Activated CD4-positive, alpha-beta T cell treated with anti-CD3 and anti-CD28 coated beads, Interleukin-2, Interleukin-6, amounts not matched to agents 100 ng/mL and 50 ng/mL, durations not matched to agents 16 hours and 8 hours (primary cell): ENCODE measurements around the gene RMI1.
A peak's percentile ranks its signal among the peaks of the same experiment; 100 is the strongest.

Experiments used
- DNase-seq: peaks from one replicate; pipeline ENCODE4 v3.0.0-alpha.2; 2020

RMI1 gene

DNA sequence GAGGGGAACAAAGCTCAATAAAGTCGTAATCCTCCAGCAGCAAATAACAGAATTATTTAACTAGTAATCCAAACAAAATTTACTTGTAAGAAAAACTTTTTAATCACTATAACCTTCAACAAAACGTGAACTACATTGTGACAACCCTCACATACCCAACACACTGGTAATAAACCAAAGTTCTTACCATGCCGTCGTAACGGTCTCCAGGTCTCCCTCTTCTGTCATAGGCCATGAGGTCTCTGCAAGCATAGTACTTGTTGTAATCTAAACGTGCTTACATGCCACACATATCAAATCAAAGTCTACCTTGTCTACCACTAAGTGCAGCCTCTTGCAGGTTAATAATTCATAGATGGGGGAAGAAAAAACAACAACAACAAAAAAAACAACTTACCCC is 9.1 kb upstream of the RMI1 start:
- no peak for DNase-seq

- no peak for DNase-seq
These were observed 8.3 kb upstream of the RMI1 start for GRCh38 chr9:83972286-83972685.

DNA sequence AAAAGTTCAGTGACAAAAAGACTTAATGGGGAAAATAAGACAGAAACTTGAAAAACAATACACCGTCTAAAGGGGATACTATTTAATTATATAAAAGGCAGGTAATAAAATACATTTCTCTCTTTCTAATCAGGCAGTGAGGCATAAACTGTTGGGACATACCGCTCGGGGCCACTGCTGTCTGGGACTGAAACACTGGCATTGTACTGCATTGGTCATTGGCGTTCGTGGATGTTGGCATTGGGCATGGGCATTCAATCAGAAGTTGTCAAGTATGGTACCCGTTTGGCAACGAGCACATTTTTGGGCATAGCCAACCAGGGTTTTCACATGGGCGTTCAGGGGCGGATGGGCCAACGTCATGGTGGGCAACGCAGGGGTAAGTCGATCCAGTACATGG is 5.3 kb upstream of the RMI1 start:
- DNase-seq = no peak

DNA sequence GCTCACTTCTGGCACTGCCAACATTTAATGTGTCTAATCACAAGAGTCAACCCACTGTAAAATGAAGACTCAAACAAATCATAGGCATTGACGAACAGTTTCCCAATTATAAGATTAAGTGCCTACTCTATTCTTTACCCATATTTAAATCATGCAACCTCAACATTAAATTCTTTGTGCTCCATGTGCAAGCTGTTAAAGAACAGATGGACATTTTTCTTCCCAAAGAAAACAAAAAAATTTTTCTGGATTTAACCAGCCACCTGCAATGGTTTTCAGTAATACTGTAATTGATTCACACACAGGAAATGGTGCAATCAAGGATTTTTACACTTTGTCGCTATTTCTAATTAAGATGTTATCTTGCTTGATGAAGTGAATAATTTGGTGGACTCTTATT is 4.2 kb upstream of the RMI1 start:
- DNase-seq = no peak

GRCh38 chr9:83977196-83977595 is 3.4 kb upstream of the RMI1 start:
- no peak for DNase-seq

- peak; percentile 93 for DNase-seq
These were observed 1.4 kb upstream of the RMI1 start for GRCh38 chr9:83978992-83979811.

- DNase-seq = peak; percentile 99
These were observed 702 bp upstream of the RMI1 start, which contains the start of gene HNRNPK for GRCh38 chr9:83979812-83980394. Gene HNRNPK, minus strand, starts transcription at chr9:83980215. Its CDS starts 1,963 bp downstream, at chr9:83978252.

- peak; percentile 55 for DNase-seq
These were observed 694 bp downstream of the RMI1 start for GRCh38 chr9:83981126-83981871.

- no peak for DNase-seq
These were observed 5.6 kb downstream of the RMI1 start for GRCh38 chr9:83986195-83986594.

DNA sequence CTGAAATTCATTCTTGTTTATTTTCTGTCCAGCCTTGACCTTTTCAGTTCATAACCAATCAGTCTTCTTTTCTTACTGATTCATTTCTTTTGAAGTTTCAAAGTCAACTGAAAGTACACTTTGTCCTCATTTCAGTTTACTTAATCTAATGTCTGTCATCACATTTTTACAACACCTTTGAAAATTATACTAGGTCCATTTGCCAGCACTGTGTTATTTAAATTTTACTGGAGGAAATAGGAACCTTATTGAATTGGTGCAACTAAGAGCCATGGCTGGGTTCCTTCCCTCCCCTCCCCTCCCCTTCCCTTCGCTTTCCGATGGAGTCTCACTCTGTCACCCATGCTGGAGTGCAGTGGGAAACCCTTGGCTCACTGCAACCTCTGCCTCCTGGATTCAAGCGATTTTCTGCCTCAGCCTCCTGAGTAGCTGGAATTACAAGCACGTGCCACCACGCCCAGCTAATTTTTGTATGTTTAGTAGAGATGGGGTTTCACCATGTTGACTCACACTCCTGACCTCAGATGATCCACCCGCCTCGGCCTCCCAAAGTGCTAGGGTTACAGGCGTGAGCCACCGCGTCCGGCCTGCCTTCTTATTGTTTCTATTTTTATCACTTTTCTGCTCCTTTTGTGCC is 6.3 kb downstream of the RMI1 start:
- DNase-seq = no peak

DNA sequence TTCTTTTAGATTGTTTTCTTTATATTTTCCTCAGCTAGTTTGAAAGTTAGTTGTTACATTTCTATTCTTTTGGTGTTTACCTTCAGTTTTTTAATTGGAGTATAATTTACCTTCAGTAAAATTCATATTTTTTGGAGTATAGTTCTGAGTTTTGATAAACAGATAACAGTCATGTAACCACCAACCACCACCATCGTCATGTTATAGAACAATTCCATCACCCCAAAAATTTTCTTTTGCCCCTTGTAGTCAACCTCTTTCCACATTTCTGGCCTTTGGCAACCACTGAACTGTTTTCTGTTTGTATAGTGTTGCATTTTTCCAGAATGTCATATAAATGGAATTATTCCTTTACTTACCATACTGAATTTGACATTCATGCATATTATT is 6.8 kb downstream of the RMI1 start:
- no peak for DNase-seq

GRCh38 chr9:83988411-83988810 is 7.8 kb downstream of the RMI1 start:
- DNase-seq = no peak

DNA sequence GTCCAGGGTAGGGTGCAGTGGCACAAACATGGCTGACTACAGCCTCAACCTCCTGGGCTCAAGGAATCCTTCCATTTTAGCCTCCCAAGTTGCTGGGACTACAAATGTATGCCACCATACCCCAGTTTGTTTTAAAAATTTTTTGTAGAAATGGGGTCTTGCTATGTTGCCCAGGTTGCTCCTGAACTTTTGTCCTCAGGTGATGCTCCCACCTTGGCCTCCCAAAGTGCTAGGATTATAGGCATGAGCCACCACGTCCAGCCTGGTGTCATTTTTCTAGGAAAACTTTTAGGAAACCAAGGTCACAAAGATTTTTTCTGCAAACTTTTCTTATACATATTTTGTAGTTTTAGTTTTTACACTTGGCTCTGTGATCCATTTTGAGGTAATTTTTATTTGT is 10.8 kb downstream of the RMI1 start:
- DNase-seq = no peak

GRCh38 chr9:83992407-83992806 is 11.8 kb downstream of the RMI1 start:
- no peak for DNase-seq

GRCh38 chr9:83992901-83993300 is 12.3 kb downstream of the RMI1 start:
- DNase-seq = no peak

GRCh38 chr9:83996126-83996525 is 15.5 kb downstream of the RMI1 start:
- DNase-seq = no peak

- DNase-seq = no peak
These were observed 18.7 kb downstream of the RMI1 start for GRCh38 chr9:83999141-83999918.

- DNase-seq = no peak
These were observed 19.6 kb downstream of the RMI1 start for GRCh38 chr9:84000186-84000585.

- no peak for DNase-seq
These were observed 21.0 kb downstream of the RMI1 start for GRCh38 chr9:84001621-84002020.

DNA sequence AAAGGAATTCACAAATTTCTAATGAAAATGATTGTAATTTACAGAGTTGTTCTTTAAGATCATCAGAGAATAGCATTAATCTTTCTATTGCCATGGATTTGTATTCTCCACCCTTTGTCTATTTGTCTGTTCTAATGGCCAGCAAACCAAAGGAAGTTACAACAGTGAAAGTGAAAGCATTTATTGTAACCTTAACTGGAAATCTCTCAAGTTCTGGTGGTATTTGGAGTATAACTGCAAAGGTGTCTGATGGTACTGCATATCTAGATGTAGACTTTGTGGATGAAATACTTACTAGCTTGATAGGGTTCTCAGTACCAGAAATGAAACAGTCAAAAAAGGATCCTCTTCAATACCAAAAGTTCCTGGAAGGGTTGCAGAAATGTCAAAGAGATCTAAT is 21.7 kb downstream of the RMI1 start:
- no peak for DNase-seq

- no peak for DNase-seq
These were observed 22.6 kb downstream of the RMI1 start for GRCh38 chr9:84003246-84003645.

- DNase-seq = no peak
These were observed 27.1 kb downstream of the RMI1 start for GRCh38 chr9:84007662-84008061.
